IMR-90 (cell line): Measurements from ENCODE around the gene ANKRD22.

ENCODE experiments used
- CEBPB ChIP-seq: IDR thresholded peaks from 2 replicates; pipeline ENCODE4 v1.6.1; 2012; ENCODE audit warnings: low read depth, low read length, improper control_type of control experiment
- CHD1 ChIP-seq: IDR thresholded peaks from 2 replicates; pipeline ENCODE4 v1.6.1; 2012; ENCODE audit warnings: low read depth, low read length, improper control_type of control experiment
- CTCF ChIP-seq: conservative IDR thresholded peaks from 2 replicates; pipeline ENCODE4 v1.5.1; 2012; ENCODE audit warnings: mild to moderate bottlenecking, low read depth, low read length, improper control_type of control experiment
- FOS ChIP-seq: fragments of 150-350 bp; IDR thresholded peaks from 2 replicates; pipeline ENCODE4 v1.6.1; 2016; ENCODE audit warnings: low read depth, low read length
- MXI1 ChIP-seq: IDR thresholded peaks from 2 replicates; pipeline ENCODE4 v1.6.1; 2012; ENCODE audit warnings: low read depth, mild to moderate bottlenecking, low read length, moderate library complexity, borderline replicate concordance
- POLR2A ChIP-seq: IDR thresholded peaks from 2 replicates; pipeline ENCODE4 v1.6.1; 2012; ENCODE audit warnings: mild to moderate bottlenecking, low read depth, low read length

- TF ChIP-seq CTCF, result no peak
- TF ChIP-seq MXI1, result no peak
- TF ChIP-seq POLR2A, result no peak
- no peak for TF ChIP-seq CEBPB
- no peak for TF ChIP-seq CHD1
- no peak for TF ChIP-seq FOS
Observed at GRCh38 chr10:88861036-88861435, 9.4 kb upstream of the ANKRD22 start.
